Transverse colon (tissue), 4 donors: Measurements from ENCODE around the gene VWC2. TPM values are rescaled to one million over a fixed set of nuclear protein-coding genes. Genes with fewer than 3 reads are reported as not detected.
A peak's percentile ranks its signal among the peaks of the same experiment; 100 is the strongest.

Experiments
- DNase-seq: peaks from one replicate; pipeline ENCODE4 v3.0.0-alpha.2; 2019
- H3K27ac ChIP-seq, 4 donors: fragments of 200-600 bp; sonication (generic); 2 replicates each; pipeline ENCODE4 v1.5.1; 2016 to 2018; ENCODE audit warnings: inconsistent platforms in 4 of 4
- H3K27me3 ChIP-seq: fragments of 200-600 bp; sonication (generic); 2 replicates; pipeline ENCODE4 v1.5.1; 2017; ENCODE audit warnings: inconsistent platforms
- H3K36me3 ChIP-seq, 4 donors: fragments of 200-600 bp; sonication (generic); 2 replicates each; pipeline ENCODE4 v1.5.1; 2017 to 2019; ENCODE audit warnings: inconsistent platforms in 4 of 4
- H3K4me1 ChIP-seq, 4 donors: fragments of 200-600 bp; sonication (generic); 2 replicates each; pipeline ENCODE4 v1.5.1; 2017 to 2020; ENCODE audit warnings: inconsistent platforms in 4 of 4
- H3K4me3 ChIP-seq, 4 donors: fragments of 200-600 bp; sonication (generic); 1 replicate in 1 of 4; 2 replicates in 3 of 4; pipeline versions ENCODE4 v1.5.1 to v1.6.1; 2017 to 2019; ENCODE audit warnings: inconsistent platforms in 4 of 4
- H3K9me3 ChIP-seq, 2 donors: fragments of 200-600 bp; sonication (generic); 2 replicates each; pipeline ENCODE4 v1.5.1; 2017 to 2019; ENCODE audit warnings: inconsistent platforms in 2 of 2
- CTCF ChIP-seq, 5 experiments: fragments of 200-600 bp in 3 of 5; fragments of 450-650 bp in 2 of 5; sonication (generic) in 3 of 5; IDR thresholded peaks; 1 replicate in 2 of 5; 2 replicates in 3 of 5; pipeline ENCODE4 v1.5.1; 2016 to 2017; ENCODE audit warnings: antibody characterized with exemption in 5 of 5, inconsistent platforms in 3 of 5, mild to moderate bottlenecking in 2 of 5, moderate library complexity in 1 of 5
- EP300 ChIP-seq: sonication (generic); formaldehyde crosslinking; IDR thresholded peaks from one replicate; pipeline ENCODE4 v1.6.1; 2017; ENCODE audit warnings: antibody characterized with exemption, low read depth
- POLR2A ChIP-seq: fragments of 450-650 bp; IDR thresholded peaks from one replicate; pipeline ENCODE4 v1.6.1; 2016; ENCODE audit warnings: antibody characterized with exemption, mild to moderate bottlenecking, moderate library complexity
- POLR2AphosphoS5 ChIP-seq, 3 donors: sonication (generic); formaldehyde crosslinking; IDR thresholded peaks; one replicate each; pipeline ENCODE4 v1.6.1; 2016; ENCODE audit warnings: antibody characterized with exemption in 3 of 3
- WGBS, 2 donors: methylation state at CpG; one replicate each; pipeline ENCODE4 v1.1.5; 2018; ENCODE audit warnings: low coverage in 1 of 2; 5-methylcytosine and 5-hydroxymethylcytosine counted together
- in situ Hi-C, 4 donors: fragments of 200-750 bp; cut with MboI; loops; one replicate each; pipeline versions ENCODE4 v1.15.0 to v1.15.1; 2017; ENCODE audit warnings: low sequenced_read_pairs in 3 of 4, low pct_ligation_motif_present in 1 of 4, low pct_unique_long_range_greater_than_20kb in 1 of 4
- intact Hi-C: fragments of 100-400 bp; cut with DNase I; formaldehyde crosslinking; loops from one replicate; pipeline ENCODE4 v1.15.1; 2023; ENCODE audit warnings: low total_unique reads
- total RNA-seq, 4 donors: library from RNA; depleted of rRNA; stranded (reverse); fragments of >200 nt; gene quantifications; one replicate each; pipeline ENCODE4 v1.1.0, GENCODE V29; 2016

Gene VWC2
- total RNA-seq, 4 donors from 2014 or later, result 0.16 to 0.27 TPM; not detected in 2

- H3K36me3 ChIP-seq, result no peaks in the 10 kb centered on the region
- H3K4me3 ChIP-seq, result no peak overlapping the region
- 94 to 100% methylated on average over 2 to 4 of the region's 4 CpGs for WGBS, 2 donors
- intact Hi-C loops (no loop called here), in situ Hi-C loops (loop anchor here in 1 of 4 donors (25.0 kb wide), 1 partner anchor 301 kb away; no protein-coding TSS in a partner anchor)
- H3K27me3 ChIP-seq, result no peaks in the 10 kb centered on the region
- H3K9me3 ChIP-seq, result no peaks in the 10 kb centered on the region
- TF ChIP-seq POLR2AphosphoS5 (IDR thresholded peaks at IDR 0.05) (no peak), CTCF (IDR thresholded peaks at IDR 0.05) (no peak), POLR2A (no peak), EP300 (no peak)
- no peak overlapping the region for H3K27ac ChIP-seq
- no peaks in the 10 kb centered on the region for H3K4me1 ChIP-seq
- DNase-seq, result no peak
Measured at GRCh38 chr7:49788455-49789059, 15.1 kb downstream of the VWC2 start.

- intact Hi-C loops (no loop called here), in situ Hi-C loops (loop anchor here in 1 of 4 donors (25.0 kb wide), 1 partner anchor 302 kb away; no protein-coding TSS in a partner anchor)
- 75 to 84% methylated on average over 1 to 8 of the region's 8 CpGs for WGBS, 2 donors
- H3K36me3 ChIP-seq, result no peaks in the 10 kb centered on the region
- no peak for TF ChIP-seq POLR2A
- TF ChIP-seq POLR2AphosphoS5 (IDR thresholded peaks at IDR 0.05), result no peak
- TF ChIP-seq EP300, result no peak
- no peak for TF ChIP-seq CTCF (IDR thresholded peaks at IDR 0.05)
- H3K27ac ChIP-seq, result no peak overlapping the region
- H3K4me3 ChIP-seq, result no peak overlapping the region
- no peaks in the 10 kb centered on the region for H3K9me3 ChIP-seq
- no peaks in the 10 kb centered on the region for H3K27me3 ChIP-seq
- DNase-seq, result no peak
- no peaks in the 10 kb centered on the region for H3K4me1 ChIP-seq
Measured at GRCh38 chr7:49789736-49790135, 16.3 kb downstream of the VWC2 start.

- Histone ChIP-seq H3K4me1 (no peaks in the 10 kb centered on the region), H3K36me3 (no peaks in the 10 kb centered on the region), H3K9me3 (no peaks in the 10 kb centered on the region), H3K4me3 (no peak overlapping the region), H3K27me3 (no peaks in the 10 kb centered on the region), H3K27ac (no peak overlapping the region)
- WGBS, 2 donors, result 87 to 88% methylated on average over 2 of the region's 2 CpGs
- no peak for DNase-seq
- in situ Hi-C loops, result loop anchor here in 1 of 4 donors (25.0 kb wide), 1 partner anchor 303 kb away; no protein-coding TSS in a partner anchor
- TF ChIP-seq CTCF (IDR thresholded peaks at IDR 0.05) (no peak), POLR2A (no peak)
- intact Hi-C loops, result no loop called here
Measured at GRCh38 chr7:49790209-49790608, 16.8 kb downstream of the VWC2 start.

- Histone ChIP-seq H3K36me3 (no peaks in the 10 kb centered on the region), H3K27me3 (no peaks in the 10 kb centered on the region), H3K27ac (no peak overlapping the region), H3K4me1 (no peaks in the 10 kb centered on the region), H3K9me3 (no peaks in the 10 kb centered on the region), H3K4me3 (no peak overlapping the region)
- whole genome bisulfite sequencing, 2 donors, result 22 to 28% methylated on average over 7 of the region's 7 CpGs
- peak; percentile 32 to 56 (median 49) for TF ChIP-seq CTCF (IDR thresholded peaks at IDR 0.05)
- TF ChIP-seq EP300, result no peak
- DNase-seq, result peak; percentile 26
- intact Hi-C loops, result no loop called here
- in situ Hi-C loops, result loop anchor here in 1 of 4 donors (25.0 kb wide), 1 partner anchor 304 kb away; no protein-coding TSS in a partner anchor
Measured at GRCh38 chr7:49791088-49791741, 17.8 kb downstream of the VWC2 start.
